ENCODE results near the gene KCNJ12. TPM values are rescaled to one million over a fixed set of nuclear protein-coding genes. Genes with fewer than 3 reads are reported as not detected.
"Not testable (repeated sequence)": the region's sequence is repeated elsewhere in the genome, so short reads cannot be mapped to it uniquely, and the experiment has no call there.

The KCNJ12 gene
- total RNA-seq, 1 donor from 2014 or later = not detected

DNA sequence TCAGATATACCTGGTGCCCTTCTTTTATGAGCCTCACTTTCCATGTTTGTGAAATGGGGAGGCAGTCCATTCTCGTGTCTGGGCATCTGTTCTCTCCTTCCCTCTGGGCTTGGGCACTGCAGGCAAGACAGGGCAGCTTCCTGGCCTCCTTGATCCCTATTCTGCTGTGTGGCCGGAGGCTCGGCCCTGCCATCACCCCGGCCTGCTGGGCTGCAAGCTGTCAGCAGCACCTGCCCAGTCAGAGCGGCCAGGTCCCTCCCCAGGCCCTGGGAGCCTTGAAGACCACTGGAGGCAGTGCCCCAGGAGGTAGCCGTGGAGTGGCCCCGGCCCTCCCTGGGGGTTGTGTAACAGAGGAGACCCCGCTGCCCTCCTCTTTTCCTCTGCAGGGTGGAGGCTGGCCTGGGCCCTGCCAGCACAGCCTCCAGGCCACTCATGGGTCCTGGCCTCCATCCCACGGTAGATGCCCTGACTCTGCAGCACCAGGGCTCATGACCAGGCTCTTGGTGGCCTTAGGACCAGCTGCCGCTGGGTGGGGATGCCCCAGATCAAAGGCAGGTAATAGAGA is 9.2 kb downstream of the KCNJ12 start:
- no peak for DNase-seq (ENCODE audit: low read depth in 2 of 2)

DNA sequence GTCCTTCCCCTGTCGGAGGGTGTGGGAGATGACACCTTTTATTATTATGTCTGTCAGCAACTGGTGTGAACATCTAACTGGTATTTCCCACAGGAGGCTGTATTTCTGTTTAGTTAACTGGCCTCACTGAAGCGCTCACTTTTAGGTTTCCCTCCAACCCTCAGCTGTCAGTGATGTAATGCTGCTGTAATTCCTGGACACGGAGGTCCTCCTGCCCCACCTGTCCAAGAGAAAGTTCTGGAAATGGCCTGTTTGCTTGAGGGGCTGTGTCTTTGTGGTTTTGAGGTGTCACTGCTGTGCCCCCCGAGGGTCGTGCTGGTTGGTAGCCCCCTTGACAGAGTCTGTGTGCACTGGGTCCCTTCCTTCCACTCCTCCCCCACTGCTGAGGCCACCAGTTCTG is 11.5 kb downstream of the KCNJ12 start:
- no peak for DNase-seq (ENCODE audit: low read depth in 2 of 2)

DNA sequence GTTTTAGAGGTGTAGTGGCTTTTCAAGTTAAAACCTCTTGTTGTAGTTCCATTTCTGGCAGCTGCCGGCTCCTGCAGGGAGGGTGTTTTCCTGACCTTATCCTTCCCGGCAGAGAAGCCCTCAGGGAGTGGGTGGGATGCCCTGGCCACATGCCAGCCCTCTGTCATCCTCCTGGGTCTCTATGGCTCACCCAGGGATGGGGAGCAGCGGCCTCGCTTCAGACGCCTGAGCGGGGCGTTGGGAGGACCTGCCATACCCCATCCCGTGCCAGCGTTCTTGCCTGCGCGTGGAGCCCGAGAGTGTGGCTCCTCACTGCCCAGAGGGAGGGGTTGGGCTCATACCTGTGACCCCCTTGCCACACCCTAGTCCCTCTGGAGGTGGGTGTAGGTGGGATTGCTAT is 11.9 kb downstream of the KCNJ12 start:
- DNase-seq (ENCODE audit: low read depth in 2 of 2) = no peak

DNA sequence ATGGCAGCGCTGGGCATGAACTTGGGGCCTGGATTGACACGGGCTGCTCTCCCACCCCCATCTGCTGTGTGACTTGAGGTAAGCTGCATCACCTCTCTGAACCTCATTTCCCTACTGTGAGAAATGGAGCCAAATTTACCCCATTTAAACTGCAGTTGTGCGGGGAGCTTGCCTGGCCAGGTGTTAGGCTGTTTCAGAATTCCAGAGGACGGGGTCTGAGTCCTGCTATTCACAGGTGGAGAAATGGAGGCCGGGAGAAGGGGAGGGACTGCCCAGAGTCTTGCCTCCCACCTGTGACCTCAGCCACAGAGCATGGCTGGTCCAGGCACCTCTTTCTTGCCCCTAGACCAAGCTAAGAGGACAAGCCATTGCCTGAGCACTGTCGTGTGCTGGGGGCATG is 12.8 kb downstream of the KCNJ12 start:
- DNase-seq (ENCODE audit: low read depth in 2 of 2) = no peak

DNA sequence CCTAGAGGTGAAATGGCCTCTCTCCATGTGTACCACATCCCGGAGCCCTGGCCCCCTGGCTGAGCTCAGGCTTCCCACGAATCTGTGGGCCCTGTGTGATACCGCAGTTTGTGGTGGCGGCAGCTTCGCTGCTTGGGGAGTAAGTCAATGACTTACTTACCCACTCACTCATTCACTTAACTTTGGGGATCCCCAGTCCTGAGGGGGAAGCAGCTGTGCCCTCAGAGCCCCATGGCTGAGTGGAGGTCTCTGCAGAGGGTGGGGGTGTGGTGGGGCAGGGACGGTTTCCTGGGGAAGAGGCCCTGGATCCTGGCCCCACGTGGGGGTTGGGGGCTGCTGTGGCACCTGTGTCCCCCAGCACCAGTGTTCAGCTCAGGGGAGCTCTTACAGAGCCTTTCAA is 13.2 kb downstream of the KCNJ12 start:
- DNase-seq (ENCODE audit: low read depth in 2 of 2) = no peak

DNA sequence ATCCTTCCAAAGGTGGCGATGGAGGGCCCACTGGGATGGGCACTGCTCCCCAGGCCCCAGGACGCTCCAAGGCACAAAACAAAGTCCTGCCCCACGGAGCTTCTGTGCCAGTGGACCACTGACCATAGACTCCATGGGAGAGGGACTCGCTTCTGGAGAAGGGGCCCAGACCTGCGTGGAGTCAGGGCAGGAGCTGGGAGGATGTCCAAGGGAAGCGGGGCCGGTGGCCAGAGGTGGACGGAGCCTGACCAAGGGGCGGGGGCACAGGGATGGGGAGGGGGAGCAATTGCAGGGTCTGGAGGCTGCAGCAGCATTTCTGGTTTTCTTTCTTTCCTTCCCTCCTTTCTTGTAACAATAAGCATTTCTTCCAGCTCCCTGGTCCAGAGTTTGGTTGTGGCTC is 14.1 kb downstream of the KCNJ12 start:
- DNase-seq (ENCODE audit: low read depth in 2 of 2) = no peak

DNA sequence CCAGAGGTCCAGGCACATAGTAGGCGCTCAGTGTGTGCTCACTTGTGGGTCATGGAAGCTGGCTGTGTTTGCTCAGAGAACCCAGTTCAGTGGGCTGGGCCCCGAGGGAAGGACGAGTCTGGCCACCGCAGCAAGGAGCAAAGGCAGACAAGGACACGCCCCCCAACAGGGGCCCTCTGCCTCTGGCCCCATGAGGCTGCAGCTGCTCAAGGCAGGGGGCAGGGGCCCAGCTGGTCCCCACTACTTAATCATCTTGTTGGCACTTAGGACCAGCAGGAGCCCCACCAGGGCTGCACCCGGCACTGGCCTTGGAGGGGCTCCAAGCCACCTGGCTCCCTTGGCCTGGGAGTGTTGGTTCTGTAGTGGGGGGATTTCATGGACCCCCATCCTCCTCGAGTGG is 16.1 kb downstream of the KCNJ12 start:
- DNase-seq (ENCODE audit: low read depth in 2 of 2) = no peak

DNA sequence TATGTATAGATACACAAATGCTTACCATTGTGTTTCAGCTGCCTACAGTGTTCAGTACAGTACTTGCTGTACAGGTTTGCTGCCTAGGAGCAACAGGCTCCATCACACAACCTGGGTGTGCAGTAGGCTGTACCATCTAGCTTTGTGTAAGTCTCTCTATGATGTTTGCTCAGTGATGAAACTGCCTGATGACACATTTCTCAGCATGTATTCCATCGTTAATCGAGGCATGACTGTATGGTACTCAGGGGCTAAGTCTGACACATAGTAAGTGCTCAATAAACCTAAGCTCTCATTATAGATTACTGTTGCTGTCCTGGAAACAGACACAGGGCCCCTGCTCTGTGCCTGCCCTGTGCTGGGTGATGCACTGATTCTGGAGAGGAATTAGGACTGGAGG is 18.1 kb downstream of the KCNJ12 start:
- no peak for DNase-seq (ENCODE audit: low read depth in 2 of 2)

DNA sequence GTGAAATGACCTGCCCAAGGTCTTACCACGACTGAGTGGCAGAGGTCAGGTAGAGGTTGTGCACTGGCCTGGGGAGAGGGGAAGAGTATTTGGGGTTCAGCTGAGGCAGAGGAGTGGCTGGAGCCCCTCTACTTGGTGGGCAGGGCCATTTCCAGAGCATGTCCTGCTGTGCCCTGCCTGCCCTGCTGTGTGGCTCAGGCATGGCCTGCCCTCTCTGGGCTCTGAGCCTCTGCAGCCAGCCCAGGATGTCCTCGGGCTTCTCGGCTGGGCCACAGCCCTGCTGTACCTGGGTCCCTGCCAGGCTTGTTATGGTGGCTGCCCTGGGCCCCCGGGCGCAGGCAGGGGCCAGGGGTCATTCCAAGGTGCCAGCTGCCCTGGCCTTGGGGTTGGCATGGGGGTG is 19.6 kb downstream of the KCNJ12 start:
- DNase-seq (ENCODE audit: low read depth in 2 of 2) = no peak

DNA sequence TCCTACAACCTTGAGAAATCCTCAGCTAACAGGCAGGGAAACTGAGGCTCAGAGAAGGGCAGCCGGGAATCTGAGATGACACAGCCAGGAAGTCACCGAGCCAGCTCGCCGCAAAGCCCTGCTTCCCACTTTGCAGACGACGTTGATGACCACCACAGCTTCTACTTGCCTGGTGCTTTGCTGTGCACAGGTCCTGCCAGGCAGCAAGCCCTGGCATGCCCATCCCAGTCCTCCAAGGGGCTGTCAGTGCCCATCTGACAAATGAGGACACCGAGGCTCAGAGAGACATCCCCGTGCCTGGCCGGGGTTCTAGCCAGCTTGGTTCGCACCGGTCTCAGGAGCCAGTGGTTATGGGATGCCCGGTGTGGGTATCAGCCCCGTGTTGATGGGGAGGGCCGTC is 20.1 kb downstream of the KCNJ12 start:
- DNase-seq (ENCODE audit: low read depth in 2 of 2) = no peak

DNA sequence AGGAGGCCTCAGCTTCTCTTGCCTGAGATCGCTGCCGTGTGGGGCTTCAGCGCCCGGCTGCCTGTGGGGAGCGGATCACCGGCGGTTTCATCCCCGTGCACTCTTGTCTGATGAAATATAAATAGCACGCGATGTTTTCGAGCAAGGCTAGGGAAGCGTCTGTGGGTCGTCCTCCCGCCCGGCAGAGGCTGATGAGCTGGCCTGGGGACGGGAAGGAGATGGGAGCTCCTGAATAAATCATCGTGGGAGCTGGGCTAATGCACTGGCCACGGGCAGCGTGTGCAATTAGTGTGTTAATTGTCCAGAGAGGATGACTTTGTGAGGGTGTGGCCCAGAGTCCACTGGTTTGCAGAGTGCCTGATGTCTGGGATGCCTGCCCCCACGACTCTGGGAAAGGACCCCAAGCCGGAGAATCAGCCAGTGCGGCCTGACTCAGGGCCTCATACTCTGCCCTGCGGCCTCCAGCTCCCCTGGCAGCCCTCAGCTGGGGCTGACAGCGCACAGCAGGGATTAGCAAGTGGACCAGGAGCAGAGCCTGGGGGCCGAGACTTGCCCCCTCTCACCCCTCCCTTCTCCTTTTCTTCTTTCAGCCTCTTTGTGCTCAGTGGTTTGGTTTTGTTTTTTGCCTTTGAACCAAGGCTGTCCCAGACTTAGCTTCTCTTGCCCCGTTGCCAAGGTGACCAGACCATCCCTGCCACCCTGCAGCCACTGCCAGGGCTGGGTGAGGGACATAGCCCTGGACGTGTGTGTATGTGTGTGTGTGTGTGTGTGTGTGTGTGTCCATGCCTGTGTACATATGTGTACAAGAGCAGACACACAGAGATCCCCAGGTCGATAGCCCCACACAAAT is 21.4 kb downstream of the KCNJ12 start:
- no peak for DNase-seq (ENCODE audit: low read depth in 2 of 2)

DNA sequence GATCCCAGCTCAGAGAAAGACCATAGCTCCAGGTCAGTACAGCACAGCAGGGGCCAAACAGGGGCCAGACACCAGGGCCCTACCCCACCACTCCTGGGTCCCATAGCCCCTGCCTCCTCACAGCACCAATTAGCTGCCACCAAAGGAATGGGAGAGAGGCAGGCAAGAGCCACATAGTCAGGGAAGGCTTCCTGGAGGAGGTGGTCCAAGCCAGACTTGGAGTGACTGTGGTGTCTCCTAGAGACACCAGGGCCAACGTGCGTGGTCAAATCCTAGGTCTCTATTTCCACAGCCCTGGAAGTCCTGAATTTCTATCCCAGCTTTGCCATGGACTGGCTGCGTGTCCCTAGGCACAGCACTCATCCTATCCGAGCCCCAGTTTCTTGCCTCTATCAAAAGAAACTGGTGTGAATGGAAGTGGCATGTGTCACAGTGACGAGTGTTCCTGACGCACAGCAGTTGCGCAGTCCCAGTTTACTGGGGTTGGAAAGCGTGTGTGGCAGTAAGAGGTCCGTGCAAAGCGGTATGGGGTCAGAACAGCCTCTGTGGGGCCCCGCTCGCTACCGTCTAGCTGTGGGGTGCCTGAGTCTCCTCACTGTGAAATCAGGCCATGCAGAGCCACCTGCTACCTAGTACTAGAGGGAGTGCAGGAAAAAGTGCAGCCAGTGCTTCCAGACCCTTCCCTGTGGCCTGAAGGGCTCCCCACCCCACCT is 23.5 kb downstream of the KCNJ12 start:
- DNase-seq (ENCODE audit: low read depth in 2 of 2) = no peak

DNA sequence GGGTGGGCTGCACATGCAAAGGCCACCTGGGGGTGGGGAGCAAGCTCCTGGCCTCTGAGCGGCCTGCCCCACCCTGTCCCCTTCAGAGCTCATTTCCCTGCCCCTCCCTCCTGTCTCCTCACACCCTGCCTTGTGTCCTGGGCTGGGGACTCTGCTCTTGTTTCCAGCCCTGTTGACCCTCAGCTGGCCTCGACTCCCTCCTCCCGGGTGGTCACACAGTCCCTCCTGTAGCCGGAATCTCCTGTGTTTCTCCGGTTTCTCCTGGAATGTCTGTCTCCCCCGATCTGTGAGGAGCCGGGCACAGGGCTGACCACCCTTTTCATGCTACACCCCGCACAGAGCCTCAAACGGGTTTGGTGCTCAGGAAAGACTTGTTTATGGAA is 24.0 kb downstream of the KCNJ12 start:
- not testable (repeated sequence) for DNase-seq (ENCODE audit: low read depth in 2 of 2)

DNA sequence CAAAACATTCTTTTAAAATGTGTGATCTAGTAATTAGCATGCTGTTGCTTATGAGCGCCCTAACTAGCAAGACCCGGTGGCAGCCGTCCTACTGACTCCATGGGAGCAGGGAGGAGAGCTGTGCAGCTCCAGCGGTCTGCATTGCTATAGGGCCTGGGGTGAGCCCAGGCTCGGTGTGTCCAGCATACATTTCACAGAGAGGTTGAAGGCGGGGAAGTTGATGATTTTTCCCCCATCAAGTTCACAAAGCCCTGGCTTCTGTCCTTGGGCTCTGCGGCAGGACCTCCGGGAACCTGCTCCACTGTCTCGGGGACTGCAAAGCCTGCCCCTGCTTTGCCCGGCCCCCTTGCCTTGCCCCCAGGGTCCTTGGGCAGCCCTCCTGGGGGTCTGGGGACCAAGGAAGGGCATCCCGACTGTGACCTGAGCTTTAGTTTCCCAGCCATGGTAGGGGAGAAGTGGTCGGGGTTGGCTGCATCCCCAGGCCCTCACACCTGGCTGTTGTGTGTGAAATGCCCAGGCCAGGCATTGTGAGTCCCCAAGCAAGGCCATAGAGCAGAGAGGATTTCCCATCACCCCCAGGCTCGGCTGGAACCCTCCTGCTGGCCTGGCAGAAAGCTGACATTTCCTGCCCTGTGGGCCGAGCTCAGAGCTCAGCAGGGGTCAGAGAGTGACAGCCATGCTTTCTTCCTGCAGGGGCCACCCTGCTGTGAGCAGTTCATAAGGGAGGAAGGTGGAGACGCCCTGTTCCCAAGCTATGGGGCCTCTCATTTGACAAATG is 24.8 kb downstream of the KCNJ12 start:
- no peak for DNase-seq (ENCODE audit: low read depth in 2 of 2)

DNA sequence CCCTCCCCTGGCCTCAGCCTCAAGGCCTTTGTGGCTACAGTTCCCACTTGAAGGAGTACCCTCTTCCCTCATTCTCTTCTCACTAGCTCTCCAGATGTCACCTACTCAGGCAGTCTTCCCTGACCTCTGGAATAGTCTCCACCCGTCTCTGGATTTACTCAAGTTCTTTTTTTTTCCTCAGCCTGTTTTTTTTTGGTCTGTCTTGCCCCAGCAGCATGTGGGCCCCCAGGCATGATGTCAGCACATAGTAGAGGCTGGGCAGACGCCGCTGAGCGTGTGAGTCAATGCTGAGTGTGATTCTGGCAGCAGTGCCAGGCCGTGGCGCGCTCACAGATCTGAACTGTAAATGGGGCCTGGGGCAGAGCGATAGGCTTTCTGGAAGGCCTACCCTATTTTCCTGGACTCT is 26.0 kb downstream of the KCNJ12 start:
- DNase-seq (ENCODE audit: low read depth in 2 of 2) = peak; percentile 54 to 85

DNA sequence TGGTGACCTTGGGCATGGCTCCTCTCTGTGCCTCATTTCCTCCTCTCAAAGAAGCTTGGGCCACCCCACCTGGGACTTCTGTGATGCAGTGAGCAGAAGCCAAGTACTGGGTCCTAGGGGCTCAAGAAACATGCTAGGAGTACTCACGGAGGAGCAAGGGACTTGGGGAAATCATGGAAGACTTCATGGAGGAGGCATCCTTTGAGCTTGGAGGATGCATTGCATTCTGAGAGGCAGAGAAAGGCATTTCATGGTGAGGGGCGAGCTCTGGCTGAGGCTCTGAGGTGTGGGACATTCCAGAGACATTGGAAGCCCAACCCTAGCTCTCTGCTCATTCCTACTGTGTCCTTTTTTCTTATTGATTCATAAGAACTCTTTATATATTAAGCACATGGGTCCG is 26.8 kb downstream of the KCNJ12 start:
- DNase-seq (ENCODE audit: low read depth in 2 of 2) = not testable (repeated sequence)

DNA sequence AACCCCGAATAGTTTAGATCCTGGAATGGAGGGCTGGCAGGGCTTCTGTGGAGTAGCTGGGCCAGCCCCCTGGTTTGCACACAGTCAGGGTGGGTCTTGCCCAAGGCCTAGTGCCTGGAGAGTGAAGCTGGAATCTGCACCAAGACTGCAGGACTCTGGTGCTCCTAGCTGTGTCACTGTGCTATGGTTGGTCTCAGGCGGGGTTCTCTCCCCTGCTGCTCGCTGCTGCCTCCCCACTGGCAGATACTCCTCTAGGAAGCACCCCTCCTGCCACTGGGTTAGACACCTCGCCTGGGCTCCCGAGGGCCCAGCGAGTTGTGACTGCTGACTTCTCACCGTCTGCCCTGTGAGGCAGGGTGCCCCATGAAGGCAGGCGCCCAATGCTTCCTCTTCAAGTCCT is 27.9 kb downstream of the KCNJ12 start:
- not testable (repeated sequence) for DNase-seq (ENCODE audit: low read depth in 2 of 2)

DNA sequence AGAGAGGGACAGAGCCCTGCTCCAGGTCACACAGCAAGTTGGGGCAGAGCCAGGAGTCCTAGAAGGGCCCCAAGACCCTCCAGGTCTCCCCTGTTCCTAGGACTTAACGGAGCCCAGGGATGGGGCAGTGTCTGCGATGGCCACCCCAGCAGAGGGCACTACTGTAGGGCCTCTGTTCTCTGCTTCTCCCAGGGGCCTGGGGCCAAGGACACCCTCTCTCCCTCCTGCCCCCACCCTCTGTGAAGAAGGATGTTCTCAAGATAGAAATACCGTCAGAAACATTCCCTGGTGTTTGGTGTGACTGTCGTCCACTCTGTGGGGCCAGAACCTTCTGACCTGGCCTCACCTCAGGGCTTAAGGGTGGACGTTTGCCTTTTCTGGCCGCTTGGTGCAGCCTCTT is 28.4 kb downstream of the KCNJ12 start:
- DNase-seq (ENCODE audit: low read depth in 2 of 2) = not testable (repeated sequence)

DNA sequence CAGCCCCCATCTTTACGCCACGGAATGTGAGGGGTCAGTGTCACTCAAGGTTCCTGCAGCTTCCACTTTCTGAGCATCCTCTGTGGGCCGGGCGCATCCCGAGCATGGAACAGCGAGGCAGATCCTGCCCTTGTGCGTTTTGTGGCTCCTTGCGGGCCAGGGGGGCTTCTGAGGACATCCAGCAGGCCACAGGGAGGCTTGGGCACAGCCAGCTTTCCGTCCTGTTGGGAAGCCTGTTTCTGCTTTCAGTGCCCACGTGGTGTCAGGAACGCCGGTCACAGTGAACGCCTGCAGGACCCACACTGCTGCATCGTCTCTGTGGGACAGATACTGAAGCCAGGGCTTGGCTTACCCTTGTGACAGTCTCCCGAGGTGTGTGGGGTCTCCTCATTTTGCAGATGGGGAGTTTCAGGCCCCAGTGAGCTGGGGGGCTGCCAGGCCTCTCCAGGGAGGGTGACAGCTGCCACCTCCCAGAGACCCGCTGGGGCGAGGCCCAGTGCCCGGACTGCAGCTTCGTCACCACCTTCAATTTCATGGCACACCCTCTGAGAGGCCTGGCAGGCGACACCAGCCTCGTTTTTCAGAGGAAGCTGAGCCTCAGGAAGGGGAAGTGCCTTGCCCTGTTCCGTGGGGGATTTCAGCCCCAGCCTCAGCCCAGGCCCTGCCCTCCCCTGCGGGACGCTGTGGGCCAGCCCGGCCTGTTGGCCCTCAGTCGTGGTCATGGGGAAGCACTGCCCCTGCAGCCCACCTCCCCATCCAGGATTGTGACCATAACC is 29.0 kb downstream of the KCNJ12 start:
- DNase-seq (ENCODE audit: low read depth in 2 of 2) = peak in 1 of 2 donors; percentile 9

DNA sequence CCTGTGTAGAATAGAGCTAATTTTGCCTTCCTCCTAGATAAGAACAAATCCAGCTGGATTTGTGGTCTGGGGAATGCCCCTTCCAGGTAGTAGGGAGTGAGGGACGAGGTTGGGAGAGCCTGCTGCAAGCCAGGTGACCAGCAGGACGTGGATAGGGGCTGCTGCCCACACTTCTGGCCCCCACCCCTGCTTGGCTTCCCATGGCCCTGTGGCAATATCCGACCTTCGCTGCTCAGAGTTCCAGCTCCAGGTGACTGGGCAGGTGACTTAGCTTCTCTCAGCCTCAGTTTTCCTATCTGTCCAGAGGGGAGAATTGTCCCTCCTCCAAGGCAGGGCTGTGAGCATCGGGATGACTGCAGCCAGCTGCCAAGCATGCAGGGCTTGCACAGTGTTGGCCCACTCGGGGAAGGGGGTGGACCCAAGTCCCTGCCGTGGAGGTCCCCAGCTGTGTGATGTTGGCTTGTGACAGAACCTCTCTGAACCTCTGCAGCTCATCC is 29.8 kb downstream of the KCNJ12 start:
- DNase-seq (ENCODE audit: low read depth in 2 of 2) = not testable (repeated sequence)

All from lung microvascular endothelial cell (primary cell).